ENCODE results near the gene RND1.
A peak's percentile ranks its signal among the peaks of the same experiment; 100 is the strongest.

Gene RND1

DNA sequence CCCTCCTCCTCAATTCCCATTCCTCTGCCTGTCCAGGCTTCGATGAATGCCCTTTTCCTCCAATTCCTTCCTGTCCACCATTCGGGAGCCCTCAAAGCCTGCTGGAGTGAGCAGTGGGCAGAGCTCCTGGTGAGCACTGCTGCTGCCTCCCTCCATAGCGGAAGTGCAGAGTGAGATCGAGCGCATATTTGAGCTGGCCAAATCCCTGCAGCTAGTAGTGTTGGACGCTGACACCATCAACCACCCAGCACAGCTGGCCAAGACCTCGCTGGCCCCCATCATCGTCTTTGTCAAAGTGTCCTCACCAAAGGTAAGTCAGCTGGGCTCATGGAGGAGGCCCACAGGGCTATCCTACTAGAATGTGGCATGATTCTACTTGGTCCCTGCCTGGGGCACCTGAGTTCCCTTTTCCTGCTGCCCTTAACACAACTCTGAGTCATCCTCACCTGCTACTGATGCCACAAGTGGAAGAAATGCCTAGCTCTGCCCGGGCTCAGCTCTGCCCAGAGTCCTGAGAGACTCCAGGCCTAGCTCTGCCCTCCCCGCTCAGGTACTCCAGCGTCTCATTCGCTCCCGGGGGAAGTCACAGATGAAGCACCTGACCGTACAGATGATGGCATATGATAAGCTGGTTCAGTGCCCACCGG lies 39.3 kb downstream of the RND1 start:
- no peak for DNase-seq

DNA sequence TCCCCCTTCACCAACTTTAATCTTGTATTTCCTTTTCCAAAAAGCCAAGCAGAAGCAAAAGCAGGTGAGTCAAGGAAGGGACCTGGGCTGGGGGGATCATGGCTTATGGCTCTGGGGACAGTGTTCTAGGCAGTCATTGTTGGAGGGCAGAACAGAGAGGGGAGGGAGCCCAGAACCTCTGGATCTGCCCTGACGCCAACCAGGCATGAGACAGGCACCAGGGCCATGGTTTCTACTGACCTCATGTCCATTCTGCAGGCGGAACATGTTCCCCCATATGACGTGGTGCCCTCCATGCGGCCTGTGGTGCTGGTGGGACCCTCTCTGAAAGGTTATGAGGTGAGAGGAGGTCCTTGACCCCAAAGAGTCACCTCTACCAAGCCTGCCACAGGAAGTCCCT lies 40.8 kb downstream of the RND1 start:
- no peak for DNase-seq

DNA sequence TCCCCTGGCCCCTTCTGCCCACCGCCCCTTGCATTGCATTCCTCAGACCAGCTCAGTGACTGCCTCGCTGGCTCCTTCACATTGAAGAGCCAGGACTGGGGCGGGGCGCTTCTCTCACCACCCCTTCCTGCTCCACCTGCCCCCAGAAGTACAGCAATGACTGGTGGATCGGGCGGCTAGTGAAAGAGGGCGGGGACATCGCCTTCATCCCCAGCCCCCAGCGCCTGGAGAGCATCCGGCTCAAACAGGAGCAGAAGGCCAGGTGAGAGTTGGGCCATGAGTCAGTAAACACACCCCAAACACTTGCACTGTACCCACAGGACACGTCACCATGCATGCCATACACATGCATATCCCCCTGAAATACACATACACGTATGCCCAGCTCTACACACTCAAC lies 41.6 kb downstream of the RND1 start:
- no peak for DNase-seq

DNA sequence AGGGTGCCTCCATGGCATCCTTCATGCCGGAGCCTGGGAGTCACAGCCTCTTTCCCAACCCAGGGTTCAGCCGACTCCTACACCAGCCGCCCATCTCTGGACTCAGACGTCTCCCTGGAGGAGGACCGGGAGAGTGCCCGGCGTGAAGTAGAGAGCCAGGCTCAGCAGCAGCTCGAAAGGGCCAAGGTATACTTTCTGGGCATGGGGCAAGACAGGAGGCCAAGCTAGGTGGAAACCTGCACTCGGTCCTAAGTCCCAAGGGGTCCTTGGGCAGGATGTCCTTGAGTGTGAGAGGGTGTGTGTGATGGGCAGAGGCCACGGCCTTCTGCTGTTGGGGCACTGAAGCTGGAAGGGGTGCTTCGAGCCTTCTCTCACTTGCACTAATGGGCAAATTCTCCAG lies 42.4 kb downstream of the RND1 start:
- DNase-seq, result no peak

DNA sequence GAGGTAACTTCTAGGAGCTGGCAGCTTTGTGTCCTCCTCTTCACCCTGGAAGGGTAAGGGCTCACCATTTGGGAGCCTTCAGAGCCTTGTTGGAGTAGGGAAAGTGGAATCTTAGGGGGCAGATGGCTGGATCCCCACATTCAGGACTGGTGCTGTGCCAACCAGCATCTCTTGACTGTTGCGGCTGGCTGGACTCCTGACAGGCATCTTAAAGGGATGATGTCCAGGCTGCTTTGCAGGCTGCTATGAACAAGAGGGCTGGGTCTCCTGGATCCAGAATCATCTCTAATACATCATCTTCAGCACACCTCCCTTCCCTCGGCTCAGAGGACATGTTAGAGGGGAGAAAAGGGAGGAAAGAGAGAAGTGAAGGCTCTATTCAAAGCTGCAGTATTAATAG lies 43.0 kb downstream of the RND1 start:
- no peak for DNase-seq

DNA sequence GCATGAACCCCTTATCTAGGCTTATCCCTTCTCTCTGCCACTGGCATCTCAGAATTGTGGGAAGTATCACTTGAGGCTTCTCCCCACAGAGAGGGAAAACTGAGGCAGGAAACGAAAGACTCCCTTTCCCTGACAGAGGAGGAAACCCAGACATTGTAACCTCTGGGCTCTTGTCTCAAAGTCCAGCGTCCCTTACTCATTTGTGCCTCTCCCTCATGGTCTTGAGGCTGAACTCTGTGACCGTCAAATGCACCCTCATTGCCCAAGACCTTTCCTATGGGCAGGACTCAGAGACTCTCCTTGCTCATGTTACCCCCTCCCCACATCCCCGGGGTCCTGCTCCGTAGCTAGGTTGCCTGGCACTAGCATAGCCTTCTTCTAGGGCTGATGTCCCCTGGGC lies 43.5 kb downstream of the RND1 start:
- no peak for DNase-seq

DNA sequence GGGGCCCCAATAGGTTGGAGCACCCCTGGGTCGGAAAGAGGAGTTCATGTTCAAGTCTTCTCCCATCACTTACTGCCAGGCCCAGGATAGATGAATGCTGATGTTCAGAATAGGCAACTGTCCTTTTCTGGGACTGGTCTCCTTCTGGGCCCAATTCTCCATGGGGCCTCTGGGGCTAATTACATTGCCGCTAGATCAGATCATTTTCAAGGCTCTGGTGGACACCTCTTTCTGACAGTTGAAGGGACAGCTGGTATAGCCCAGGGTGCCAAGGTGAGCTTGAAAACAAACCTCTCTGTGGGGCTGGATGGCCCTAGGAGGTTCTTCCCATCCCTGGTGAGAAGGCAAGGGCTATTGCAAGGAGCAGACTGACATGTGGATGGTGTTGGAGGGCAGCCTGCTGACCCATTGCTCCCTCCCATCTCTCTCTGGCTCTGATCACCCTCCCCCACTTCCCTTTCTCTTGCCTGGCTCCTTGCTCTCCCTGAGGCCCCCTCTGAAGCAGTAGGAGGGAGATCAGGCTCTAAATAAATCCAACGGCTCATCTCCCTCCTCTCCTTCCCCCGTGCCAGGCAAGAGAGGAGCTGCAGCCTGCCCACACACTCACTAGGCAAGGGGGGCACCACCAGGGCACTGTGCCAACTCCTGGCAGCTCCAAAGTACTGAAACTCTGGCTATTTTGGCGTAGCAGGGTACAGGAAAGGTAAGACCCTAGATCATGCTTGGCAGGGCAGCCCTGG lies 45.5 kb downstream of the RND1 start:
- no peak for DNase-seq

DNA sequence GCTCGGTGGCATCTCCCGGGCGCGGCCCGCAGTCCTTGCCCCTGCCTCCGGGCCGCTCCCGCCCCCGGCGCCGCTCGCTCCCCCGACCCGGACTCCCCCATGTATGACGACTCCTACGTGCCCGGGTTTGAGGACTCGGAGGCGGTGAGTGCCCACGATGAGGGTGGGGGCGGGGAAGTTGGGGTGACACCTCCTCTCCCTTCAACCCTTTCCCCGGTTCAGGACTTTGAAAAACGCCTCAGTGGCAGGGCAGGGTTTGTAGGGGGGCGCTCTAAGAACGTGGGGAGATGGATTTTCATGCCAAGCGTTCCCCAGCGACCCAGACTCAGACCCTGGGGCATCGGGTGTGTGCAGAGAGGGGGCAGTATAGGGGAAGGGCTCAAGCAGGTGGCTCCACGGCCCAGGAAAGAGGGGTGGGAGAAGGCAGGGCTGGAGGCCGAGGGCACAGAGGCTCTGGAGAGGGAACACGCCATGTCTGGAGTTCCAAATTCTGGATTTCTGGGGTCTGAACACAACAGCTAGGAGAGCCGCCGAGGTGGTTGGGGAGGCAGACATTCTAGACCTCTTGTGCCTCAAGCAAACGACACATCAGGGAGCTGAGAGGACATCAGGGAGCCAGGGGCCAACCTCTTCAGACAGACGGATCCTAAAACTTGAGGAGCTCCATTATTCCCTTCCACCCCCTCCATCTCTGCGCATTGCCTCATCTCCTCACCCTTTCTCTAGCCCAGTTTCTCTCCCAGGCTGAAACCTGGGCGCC lies 46.7 kb downstream of the RND1 start:
- no peak for DNase-seq

DNA sequence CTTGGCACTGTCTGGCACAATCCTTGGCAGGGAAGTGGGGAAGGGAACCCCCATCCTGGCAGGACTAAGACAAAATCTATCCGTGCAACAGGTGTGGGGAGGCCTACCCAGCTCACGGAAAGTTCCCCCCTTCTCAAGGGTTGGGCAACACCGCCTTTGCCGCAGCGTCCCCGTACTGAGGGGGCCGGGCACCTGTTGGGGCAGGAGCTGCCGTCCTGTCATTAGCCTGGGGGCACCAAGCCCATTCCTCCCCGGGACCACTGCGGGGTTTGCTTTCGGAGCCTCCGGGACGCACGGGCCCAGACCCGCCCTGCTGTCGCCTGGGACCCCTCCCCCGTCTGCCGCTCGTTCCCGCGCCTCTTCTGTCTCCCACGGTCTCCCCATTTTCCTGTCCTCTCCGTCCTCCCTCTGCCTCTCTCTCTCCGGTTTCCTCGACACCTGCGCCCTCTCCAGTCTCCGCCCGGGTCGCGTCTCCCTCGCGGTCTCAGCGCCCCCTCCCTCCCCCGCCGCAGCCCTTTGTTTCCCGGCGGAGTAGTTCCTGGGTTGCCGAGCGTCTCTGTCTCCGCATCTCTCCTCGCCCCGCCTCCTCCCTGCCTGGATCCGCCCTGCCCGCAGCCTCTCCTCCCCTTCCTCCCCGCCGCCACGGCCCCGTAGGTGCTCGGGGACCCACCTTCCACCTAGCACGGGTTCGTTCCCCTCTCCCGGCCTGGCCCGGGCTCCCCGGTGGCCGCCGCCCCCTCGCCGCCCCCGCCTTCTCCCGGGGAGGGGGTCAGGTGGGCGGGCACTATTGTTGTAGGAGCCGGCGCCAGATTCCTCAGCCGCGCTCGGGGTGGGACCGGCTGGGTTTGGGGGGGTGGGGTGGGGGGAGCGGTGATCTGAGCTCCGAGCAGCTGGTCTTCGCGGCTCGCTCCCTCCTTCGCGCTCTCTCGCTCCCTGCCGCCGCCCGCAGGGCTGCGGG lies 47.5 kb downstream of the RND1 start, which contains the start of gene CACNB3:
TSS of gene CACNB3 (plus strand) at position 624 of the 958 bp plus-strand sequence. CDS start 434 bp downstream, outside the sequence.
- peak; percentile 53 for DNase-seq

DNA sequence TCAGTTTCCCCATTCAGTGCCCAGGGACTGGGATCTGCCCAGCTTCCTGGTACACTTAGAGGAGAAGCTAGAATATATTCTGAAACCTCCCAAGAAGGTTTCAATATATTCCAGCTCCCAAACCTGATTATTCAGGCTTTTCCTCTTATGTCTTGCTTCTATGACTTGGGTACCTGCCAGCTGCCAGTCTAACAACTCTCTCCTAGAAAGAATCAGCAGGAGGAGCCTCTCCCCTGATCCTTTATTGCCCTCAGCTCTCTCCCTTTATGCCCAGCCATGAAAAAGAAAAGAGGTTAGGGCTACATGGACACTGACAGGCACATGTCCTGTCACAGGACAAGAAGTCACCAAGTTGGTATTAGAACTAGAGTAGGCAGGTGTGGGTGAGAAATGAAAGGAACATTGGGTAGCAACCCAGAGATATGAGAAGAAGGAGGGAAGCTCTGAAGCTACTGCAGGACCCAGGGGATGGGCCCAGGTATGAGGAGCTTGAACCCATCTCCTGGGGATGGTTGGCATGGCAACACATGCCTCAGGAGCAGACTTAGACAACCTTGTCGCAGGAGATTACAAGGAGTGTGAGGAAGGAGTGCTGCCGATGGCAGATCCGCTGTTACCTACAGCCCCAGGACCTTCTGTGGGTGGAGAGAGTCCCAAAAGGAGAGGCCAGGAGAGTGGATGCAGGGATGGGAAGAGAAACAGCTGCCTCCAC lies 49.4 kb downstream of the RND1 start:
- DNase-seq, result peak; percentile 19

DNA sequence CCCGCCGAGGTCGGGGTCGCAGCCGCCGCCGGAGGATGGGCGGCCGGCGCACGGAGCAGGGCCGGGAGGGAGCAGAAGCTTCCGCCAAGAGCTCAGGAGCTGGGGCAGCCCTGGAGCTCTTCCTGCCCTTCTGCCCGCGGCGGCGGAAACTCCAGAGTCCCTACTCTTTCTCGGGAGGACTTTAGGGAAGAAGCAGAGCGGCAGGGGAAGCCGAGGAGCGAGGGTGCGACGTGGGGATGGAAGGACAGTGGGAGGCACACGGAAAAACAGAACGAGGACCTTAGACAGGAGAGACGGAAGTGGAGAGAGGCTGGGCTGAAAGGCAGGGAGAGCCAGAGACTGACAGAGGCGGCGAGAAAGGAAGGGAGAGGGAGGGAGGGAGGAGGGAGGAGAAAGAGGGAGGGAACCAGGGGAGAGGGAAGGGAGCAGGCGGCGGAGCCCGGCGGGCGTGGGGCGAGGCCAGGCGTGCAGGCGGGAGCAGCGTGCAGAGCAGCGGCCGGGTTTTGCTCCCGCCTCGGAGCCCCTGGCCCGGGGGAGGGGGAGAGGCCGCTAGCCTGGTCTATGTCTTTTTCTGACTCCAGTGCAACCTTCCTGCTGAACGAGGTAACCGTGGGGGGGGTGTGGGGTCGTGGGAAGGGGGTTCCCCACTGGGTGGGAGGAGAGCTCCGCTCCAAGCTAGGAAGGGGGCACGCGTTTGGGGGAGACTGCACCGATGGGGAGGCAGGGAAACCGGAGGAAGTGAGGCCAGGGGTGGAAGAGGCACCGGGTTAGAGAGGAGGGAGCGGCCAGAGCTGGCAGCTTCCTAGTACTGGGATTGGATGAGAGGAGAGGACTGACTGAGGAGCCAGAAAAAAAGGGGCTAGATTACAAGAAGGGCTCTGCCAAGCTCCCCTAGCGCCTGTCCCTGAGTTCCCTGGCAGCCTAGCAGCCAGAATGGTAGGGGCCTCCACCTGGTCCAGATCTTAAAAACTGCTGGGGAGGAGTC lies 50.3 kb downstream of the RND1 start:
- peak; percentile 84 for DNase-seq

DNA sequence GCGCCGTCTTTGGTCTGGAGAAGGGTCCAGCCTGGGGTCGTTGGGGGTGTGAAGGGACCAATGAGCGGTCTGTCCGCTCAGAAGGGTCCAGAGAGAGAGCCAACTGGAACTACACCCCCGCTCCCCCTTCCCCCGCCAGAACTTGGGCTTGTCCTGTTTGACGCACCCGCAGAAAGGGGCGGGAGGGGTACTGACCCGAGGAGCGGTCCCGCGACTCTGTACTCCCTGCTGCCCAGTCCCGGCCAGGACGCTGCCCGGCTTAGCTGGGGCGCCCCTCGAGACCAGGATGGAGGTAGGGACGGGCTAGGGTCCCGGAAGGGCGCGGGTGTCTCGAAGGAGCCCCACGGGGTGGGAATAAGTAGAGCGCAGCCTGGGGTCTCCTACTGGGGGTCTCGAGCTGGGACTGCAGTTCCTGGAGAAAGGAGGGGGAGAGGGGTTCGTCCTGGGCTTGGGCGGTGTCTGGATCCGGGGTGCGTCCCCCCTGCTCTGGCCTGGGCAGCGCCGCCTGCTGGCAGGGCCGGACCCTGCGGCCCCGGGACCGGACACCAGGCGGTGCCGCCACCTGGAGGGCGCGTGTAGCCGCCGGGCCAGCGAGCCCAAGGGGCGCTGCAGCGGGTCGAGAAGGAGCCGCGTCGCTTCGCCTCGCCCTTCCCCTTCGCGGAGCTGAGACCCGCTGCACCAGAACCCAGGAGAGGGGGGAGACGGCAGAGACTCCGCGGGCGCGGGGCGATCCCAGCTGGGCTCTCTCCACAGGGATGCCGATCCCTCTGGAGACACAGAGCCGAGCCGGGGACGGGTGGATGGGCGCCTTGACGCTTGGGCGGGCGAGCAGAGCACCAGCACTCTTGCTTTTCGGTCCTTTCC lies 51.2 kb downstream of the RND1 start:
- DNase-seq, result peak; percentile 72

DNA sequence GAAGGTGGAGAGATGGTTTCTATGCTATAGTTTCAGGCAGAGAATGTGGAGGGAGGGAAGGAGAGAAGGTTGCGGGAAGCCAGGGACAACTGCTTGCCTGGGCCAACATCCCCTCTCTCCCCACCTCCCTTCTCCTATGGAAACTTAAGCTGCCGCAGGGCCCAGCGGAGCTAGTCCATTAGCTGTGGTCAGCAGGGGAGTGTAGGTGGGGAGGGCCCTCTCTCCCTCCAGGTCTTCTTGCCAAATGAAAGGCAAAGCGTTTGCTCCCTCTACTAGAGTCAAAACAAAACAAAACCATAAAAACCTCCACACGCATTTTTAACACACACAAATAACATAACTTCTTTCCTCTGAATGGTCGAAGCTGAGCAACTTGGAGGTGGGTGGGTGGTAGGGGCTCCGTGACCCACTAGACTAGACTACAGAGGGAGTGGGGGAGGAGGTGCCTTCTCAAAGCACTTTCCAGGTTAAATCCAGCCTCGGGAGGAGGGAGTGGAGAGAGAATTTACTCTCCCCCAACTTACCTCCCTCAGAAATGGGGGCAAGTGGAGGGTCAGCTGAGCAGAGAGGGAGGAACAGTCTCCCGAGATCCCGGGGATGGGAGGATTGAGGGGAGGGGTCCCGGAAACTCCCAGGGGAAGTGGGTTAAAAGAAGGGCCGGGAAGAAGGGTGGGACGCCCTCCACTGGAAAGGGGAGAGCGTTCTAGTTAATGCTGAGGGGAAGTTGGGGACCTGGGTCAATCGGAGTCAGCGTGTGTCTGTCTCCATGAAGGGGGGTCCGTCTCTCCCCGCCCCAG lies 52.0 kb downstream of the RND1 start:
- peak; percentile 17 for DNase-seq

DNA sequence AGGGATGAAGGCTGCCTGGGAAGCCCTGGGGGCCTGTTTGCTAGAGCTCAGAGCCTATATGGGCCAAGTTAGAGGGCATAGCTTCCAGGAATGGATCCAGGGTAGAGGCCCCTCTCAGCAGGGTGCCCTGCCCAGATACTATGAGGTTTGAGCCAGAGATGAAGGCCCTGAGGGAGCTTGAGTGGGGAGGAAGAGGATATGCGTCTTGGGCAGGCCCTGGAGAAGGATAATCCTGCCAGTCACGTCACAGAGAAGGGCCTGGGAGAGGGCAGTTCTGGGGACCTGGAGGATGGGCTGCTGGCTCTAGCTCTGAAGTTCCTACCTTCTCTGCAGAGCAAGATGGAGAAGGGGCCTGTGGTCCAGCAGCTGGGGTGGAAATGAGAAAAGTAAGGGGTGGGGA lies 53.3 kb downstream of the RND1 start:
- no peak for DNase-seq

DNA sequence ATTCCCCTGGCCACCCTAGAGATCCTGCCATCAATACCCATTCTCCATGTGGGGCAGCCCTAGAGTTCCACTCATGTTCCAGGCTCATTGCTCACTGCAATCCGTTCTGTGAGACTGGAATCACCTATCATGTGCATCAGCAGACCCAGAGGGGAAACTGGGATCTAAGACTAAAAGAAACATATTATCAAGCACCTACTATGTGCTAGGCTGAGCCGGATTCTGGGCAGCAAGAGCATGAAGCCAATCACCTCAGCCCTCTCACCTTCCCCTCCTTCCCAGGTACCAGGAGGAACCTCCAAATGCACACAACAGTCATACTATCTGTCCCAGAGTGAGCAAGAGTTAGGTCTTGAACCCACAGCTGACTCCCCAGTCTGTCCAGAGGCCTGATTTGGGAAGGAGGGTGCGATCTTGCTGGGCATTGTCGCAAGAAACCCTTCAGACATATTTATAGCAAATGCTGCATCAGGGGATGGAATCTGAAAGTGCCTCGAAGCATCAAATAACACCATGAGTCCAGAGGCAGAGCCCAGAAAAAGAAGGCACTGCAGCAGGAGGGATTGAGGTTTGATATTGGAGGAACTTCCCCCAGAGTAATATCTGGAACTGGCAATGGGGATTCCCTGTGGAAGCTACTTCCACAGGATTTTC lies 54.1 kb downstream of the RND1 start:
- DNase-seq, result no peak

DNA sequence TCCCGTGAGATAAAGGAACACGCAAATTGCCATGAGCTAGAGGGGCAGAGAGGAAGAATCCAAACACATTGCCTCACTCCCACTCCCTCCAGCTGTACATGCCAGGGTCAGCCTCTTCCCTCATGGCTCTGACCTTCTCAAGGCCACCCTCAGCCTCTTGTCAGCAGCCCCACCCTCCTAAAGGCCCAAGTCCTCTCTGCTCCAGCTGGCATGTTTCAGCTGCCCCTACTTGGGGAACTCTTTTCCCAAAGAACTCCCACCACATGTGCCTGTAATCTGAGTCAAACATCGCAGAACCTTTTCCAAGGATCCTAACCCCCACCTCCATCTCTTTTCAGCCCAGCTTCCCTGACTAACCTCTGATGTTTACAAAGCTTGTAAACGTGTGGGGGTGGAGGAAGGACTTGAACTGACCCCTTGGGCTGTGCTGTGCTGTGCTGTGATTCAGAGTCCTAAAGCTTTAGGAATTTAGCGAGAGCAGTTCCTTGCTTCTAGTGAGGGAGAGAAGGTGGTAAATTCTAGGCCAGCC lies 54.7 kb downstream of the RND1 start:
- peak; percentile 88 for DNase-seq

DNA sequence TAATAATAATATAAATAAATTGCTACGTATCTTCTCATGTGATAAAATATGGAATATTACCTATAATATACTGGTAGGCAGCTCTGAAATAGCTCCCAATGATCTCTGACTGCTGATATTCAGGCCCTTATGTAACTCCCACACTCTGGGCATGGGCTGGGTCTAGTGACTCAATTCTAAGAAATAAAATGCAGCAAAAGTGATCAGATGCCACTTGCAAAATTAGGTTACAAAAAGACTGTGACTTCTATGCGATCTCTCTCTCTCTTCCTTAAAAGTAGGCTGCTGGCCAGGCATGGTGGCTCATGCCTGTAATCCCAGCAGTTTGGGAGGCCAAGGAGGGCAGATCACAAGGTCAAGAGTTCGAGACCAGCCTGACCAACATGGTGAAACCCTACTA lies 57.7 kb downstream of the RND1 start:
- DNase-seq, result no peak

All from fibroblast of upper back skin (primary cell).